ENCODE results near the gene VPS33B. TPM values are rescaled to one million over a fixed set of nuclear protein-coding genes. Genes with fewer than 3 reads are reported as not detected.

The VPS33B gene
- total and polyA plus RNA-seq, 12 donors = 3.7 to 10.4 (median 5.9) TPM

DNA sequence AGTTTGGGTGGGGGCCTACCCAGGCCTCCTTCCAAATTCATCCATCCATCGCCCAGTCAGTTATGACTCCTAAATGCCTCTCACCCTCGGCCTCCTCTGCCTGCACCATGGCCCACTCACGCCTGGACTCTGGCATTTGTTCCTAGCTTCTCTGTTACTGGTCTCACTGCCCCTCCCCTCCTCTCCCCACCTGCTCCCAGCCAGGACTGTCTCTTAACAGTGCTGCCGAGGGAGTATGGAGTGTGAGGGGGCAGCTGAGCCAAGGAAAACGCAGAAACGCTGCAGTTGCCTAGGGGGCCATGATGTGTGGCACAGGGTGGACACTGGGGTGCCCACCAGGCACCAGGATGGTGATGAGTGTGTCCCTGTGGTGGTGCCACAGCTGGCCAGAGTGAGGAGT lies 64.6 kb downstream of the VPS33B start:
- peaks cover 0 to 56% (median 32%) of the 10 kb centered on the region in 9 donors for H3K4me1 ChIP-seq
- peak overlapping the region in 8 of 10 donors; percentile 64 to 84 (median 75) for H3K4me3 ChIP-seq
- peak overlapping the region in 4 of 10 donors; percentile 57 to 77 (median 58) for H3K27ac ChIP-seq
- TF ChIP-seq CTCF (IDR thresholded peaks at IDR 0.05) = no peak
- intact Hi-C loops (cut with DNase I) = loop anchor here (2.0 to 10.0 kb wide), 14 partner anchors 35 to 315 kb away; partner anchors contain the start of genes PRC1 (in 2 of the 10) and VPS33B (in 1 of the 10)
- 79 to 82% methylated on average over 6 of the region's 6 CpGs for WGBS, 2 donors
- H3K36me3 ChIP-seq = peaks cover 0 to 45% (median 13%) of the 10 kb centered on the region in 9 donors
- no peak for DNase-seq
- H3K9me3 ChIP-seq = no peaks in the 10 kb centered on the region
- no peaks in the 10 kb centered on the region for H3K27me3 ChIP-seq
- ATAC-seq = no peak

GRCh38 chr15:90957031-90957790 lies 65.2 kb downstream of the VPS33B start:
- Histone ChIP-seq H3K9me3 (no peaks in the 10 kb centered on the region), H3K36me3 (peaks cover 0 to 45% (median 17%) of the 10 kb centered on the region in 9 donors), H3K4me1 (peaks cover 0 to 56% (median 32%) of the 10 kb centered on the region in 9 donors), H3K4me3 (peak overlapping the region; percentile 43 to 84 (median 75)), H3K27me3 (no peaks in the 10 kb centered on the region), H3K27ac (peak overlapping the region in 9 of 10 donors; percentile 36 to 77 (median 58))
- peak in 1 of 2 donors; percentile 35 for DNase-seq
- peak in 5 of 8 donors; percentile 0 to 13 (median 4) for ATAC-seq
- no peak for TF ChIP-seq CTCF (IDR thresholded peaks at IDR 0.05)
- intact Hi-C loops (cut with DNase I) = loop anchor here (2.0 to 10.0 kb wide), 14 partner anchors 35 to 315 kb away; partner anchors contain the start of genes PRC1 (in 2 of the 10) and VPS33B (in 1 of the 10)
- 16 to 22% methylated on average over 60 to 63 of the region's 63 CpGs for WGBS, 2 donors

- Histone ChIP-seq H3K4me1 (peaks cover 0 to 56% (median 32%) of the 10 kb centered on the region in 9 donors), H3K27me3 (no peaks in the 10 kb centered on the region), H3K27ac (peak overlapping the region in 9 of 10 donors; percentile 36 to 77 (median 58)), H3K4me3 (peak overlapping the region; percentile 43 to 84 (median 75)), H3K9me3 (no peaks in the 10 kb centered on the region), H3K36me3 (peaks cover 0 to 45% (median 19%) of the 10 kb centered on the region in 9 donors)
- DNase-seq (peak; percentile 78 to 80), ATAC-seq (peak; percentile 11 to 43 (median 28))
- TF ChIP-seq CTCF (IDR thresholded peaks at IDR 0.05) = peak; percentile 87 to 97 (median 95)
- WGBS, 2 donors = 5 to 8% methylated on average over 55 to 56 of the region's 56 CpGs
- intact Hi-C loops (cut with DNase I) = loop anchor here (1.0 to 10.0 kb wide), 15 partner anchors 36 to 316 kb away; partner anchors contain the start of genes PRC1 (in 2 of the 10) and VPS33B (in 1 of the 10)
Observed at GRCh38 chr15:90956274-90957030, 65.9 kb downstream of the VPS33B start.
